K562 (cell line): ENCODE results near the gene MEFV. TPM values are rescaled to one million over a fixed set of nuclear protein-coding genes. Genes with fewer than 3 reads are reported as not detected.

Experiments
- ATAC-seq: fragments of 200-7000 bp; cut with Tn5 transposase; 3 replicates; pipeline ENCODE4 v1.9.1; 2020; ENCODE audit warnings: moderate library complexity
- BruUV-seq: library from RNA; stranded (reverse); fragments of 400-500 nt; replicated peaks from 2 replicates; lab custom pipeline; 2021; lab: Mats Ljungman, UMichigan
- CTCF ChIA-PET: fragments of 300-600 bp; formaldehyde crosslinking; extraction: SDS; loops from one replicate; lab custom pipeline; 2021; ENCODE audit warnings: low intra/inter-chr PET ratio; lab: Yijun Ruan, JAX
- POLR2A ChIA-PET: fragments of 300-600, 350-650 bp; sonication (Branson Sonifier 250); formaldehyde crosslinking; extraction: SDS; loops from one replicate; lab custom pipeline; 2021; ENCODE audit warnings: antibody characterized with exemption, inconsistent platforms; lab: Yijun Ruan, JAX
- DNase-seq, 4 experiments: peaks; one replicate each; pipeline versions ENCODE4 v3.0.0 to v3.0.0-alpha.2; 2011 to 2018; ENCODE audit warnings: low spot score in 3 of 4, mixed read lengths in 3 of 4; ENCODE audit errors: extremely low read depth in 1 of 4
- FAIRE-seq: peaks from 2 replicates; lab custom pipeline; 2011; peaks lifted over from hg19 to GRCh38; lab: Jason Lieb, UNC
- H2AFZ ChIP-seq: 2 replicates; pipeline ENCODE4 v1.6.0; 2011; ENCODE audit warnings: low read depth, low read length, control low read depth, inconsistent platforms
- H3K27ac ChIP-seq: fragments of 200-600 bp; 3 replicates; pipeline ENCODE4 v1.8.0; 2011; ENCODE audit warnings: low read depth, mild to moderate bottlenecking, control low read depth, inconsistent platforms, low read length, moderate library complexity, mixed read lengths; ENCODE audit errors: extremely low read depth
- H3K27me3 ChIP-seq, 2 experiments: fragments of 300-600 bp in 1 of 2; 2 replicates in 1 of 2; 3 replicates in 1 of 2; pipeline versions ENCODE4 v1.6.0 to v1.8.0; 2011; ENCODE audit warnings: inconsistent platforms in 2 of 2, low read length in 2 of 2, mild to moderate bottlenecking in 1 of 2, mixed read lengths in 1 of 2, moderate library complexity in 1 of 2; ENCODE audit not compliant: control insufficient read depth in 2 of 2, insufficient read depth in 2 of 2
- H3K36me3 ChIP-seq: fragments of 300-600 bp; 3 replicates; pipeline ENCODE4 v1.8.0; 2011; ENCODE audit warnings: mild to moderate bottlenecking, low read length, inconsistent platforms; ENCODE audit not compliant: control insufficient read depth, insufficient read depth
- H3K4me1 ChIP-seq, 2 experiments: fragments of 200-600 bp in 1 of 2; replicated peaks in 1 of 2; 2 replicates in 1 of 2; 3 replicates in 1 of 2; pipeline versions ENCODE4 v1.5.1 to v1.8.0; 2011; ENCODE audit warnings: inconsistent platforms in 2 of 2, low read length in 2 of 2, mild to moderate bottlenecking in 1 of 2, mixed read lengths in 1 of 2, moderate library complexity in 1 of 2; ENCODE audit not compliant: control insufficient read depth in 2 of 2, insufficient read depth in 2 of 2
- H3K4me2 ChIP-seq: 2 replicates; pipeline ENCODE4 v1.6.1; 2011; ENCODE audit warnings: low read length, control low read depth, inconsistent platforms, mixed read lengths; ENCODE audit not compliant: insufficient read depth
- H3K4me3 ChIP-seq: fragments of 200-600 bp; sonication (generic), shearing (Covaris generic); 2 replicates; pipeline ENCODE4 v1.5.1; 2016; ENCODE audit warnings: control low read depth, inconsistent platforms
- H3K79me2 ChIP-seq: fragments of 200-600 bp; 3 replicates; pipeline ENCODE4 v1.8.0; 2011; ENCODE audit warnings: low read length, inconsistent platforms; ENCODE audit not compliant: control insufficient read depth, insufficient read depth
- H3K9ac ChIP-seq, 2 experiments: 2 replicates each; pipeline versions ENCODE4 v1.6.0 to v1.6.1; 2011; ENCODE audit warnings: low read depth in 2 of 2, low read length in 2 of 2, control low read depth in 1 of 2, inconsistent platforms in 1 of 2, mild to moderate bottlenecking in 1 of 2, mixed read lengths in 1 of 2; ENCODE audit not compliant: insufficient read depth in 1 of 2
- H3K9me1 ChIP-seq: one replicate; pipeline ENCODE4 v1.6.0; 2011; ENCODE audit warnings: inconsistent platforms, mild to moderate bottlenecking, low read length, moderate library complexity; ENCODE audit not compliant: control insufficient read depth, insufficient read depth
- H3K9me3 ChIP-seq: replicated peaks from 2 replicates; pipeline ENCODE4 v1.5.1; 2011; ENCODE audit warnings: low read depth, low read length, inconsistent platforms; ENCODE audit not compliant: control insufficient read depth, insufficient read depth
- H4K20me1 ChIP-seq: replicated peaks from 2 replicates; pipeline ENCODE4 v1.6.1; 2011; ENCODE audit warnings: low read length, inconsistent platforms, mixed read lengths; ENCODE audit not compliant: control insufficient read depth, insufficient read depth
- CHD4 ChIP-seq: fragments of 200-600 bp; sonication (generic); IDR thresholded peaks from 3 replicates; pipeline ENCODE4 v1.6.1; 2012; ENCODE audit warnings: low read depth, mild to moderate bottlenecking, mixed read lengths, low read length, inconsistent platforms; ENCODE audit not compliant: insufficient read depth, insufficient replicate concordance, poor library complexity, severe bottlenecking
- EGR1 ChIP-seq: fragments of 450-650 bp; conservative IDR thresholded peaks from 2 replicates; pipeline ENCODE4 v1.6.1; 2017; ENCODE audit warnings: mild to moderate bottlenecking
- IRF9 ChIP-seq: fragments of 450-650 bp; IDR thresholded peaks from 2 replicates; pipeline ENCODE4 v1.6.1; 2016; ENCODE audit warnings: missing biosample characterization, missing genetic modification characterization
- JUND ChIP-seq, 2 experiments: IDR thresholded peaks; 2 replicates in 1 of 2; 3 replicates in 1 of 2; pipeline ENCODE4 v1.6.1; 2011; ENCODE audit warnings: borderline replicate concordance in 2 of 2, low read depth in 2 of 2, low read length in 2 of 2, improper control_type of control experiment in 1 of 2, missing biosample characterization in 1 of 2, missing genetic modification characterization in 1 of 2, missing genetic modification reagents in 1 of 2
- NFXL1 ChIP-seq: fragments of 450-650 bp; formaldehyde crosslinking; IDR thresholded peaks from 2 replicates; pipeline ENCODE4 v1.4.0; 2021; ENCODE audit warnings: mild to moderate bottlenecking
- NR1H2 ChIP-seq: sonication (generic); formaldehyde crosslinking; IDR thresholded peaks from 2 replicates; pipeline ENCODE4 v1.4.0; 2020; ENCODE audit warnings: mild to moderate bottlenecking, missing genetic modification reagents
- PCBP1 ChIP-seq: fragments of 200-400 bp; formaldehyde crosslinking; IDR thresholded peaks from 2 replicates; pipeline ENCODE4 v1.6.1; 2018; ENCODE audit warnings: mild to moderate bottlenecking, low read depth, low read length; ENCODE audit not compliant: poor library complexity, severe bottlenecking
- RFX7 ChIP-seq: fragments of 250-450 bp; sonication (Bioruptor Pico); IDR thresholded peaks from 2 replicates; pipeline ENCODE4 v1.5.1; 2021; ENCODE audit warnings: mild to moderate bottlenecking
- SIN3A ChIP-seq, 2 experiments: fragments of 150-350 bp in 1 of 2; IDR thresholded peaks; 2 replicates each; pipeline ENCODE4 v1.6.1; 2011 to 2016; ENCODE audit warnings: borderline replicate concordance in 2 of 2, low read depth in 2 of 2, low read length in 2 of 2, mild to moderate bottlenecking in 2 of 2, moderate library complexity in 2 of 2; ENCODE audit not compliant: control insufficient read depth in 1 of 2
- ZBTB8A ChIP-seq: fragments of 450-650 bp; IDR thresholded peaks from 2 replicates; pipeline ENCODE4 v1.6.1; 2018; ENCODE audit warnings: mild to moderate bottlenecking, moderate library complexity; ENCODE audit not compliant: partially characterized antibody
- ZNF12 ChIP-seq: sonication (generic); formaldehyde crosslinking; IDR thresholded peaks from 2 replicates; pipeline ENCODE4 v1.4.0; 2020; ENCODE audit warnings: mild to moderate bottlenecking, missing genetic modification reagents
- ZNF133 ChIP-seq: fragments of 250-450 bp; sonication (Bioruptor Pico); IDR thresholded peaks from 2 replicates; pipeline ENCODE4 v1.4.0; 2020; ENCODE audit warnings: mild to moderate bottlenecking
- ZNF239 ChIP-seq: fragments of 250-450 bp; sonication (Bioruptor Pico); IDR thresholded peaks from 2 replicates; pipeline ENCODE4 v1.4.0; 2020; ENCODE audit warnings: mild to moderate bottlenecking
- ZNF780A ChIP-seq: fragments of 250-450 bp; sonication (Bioruptor Pico); IDR thresholded peaks from 2 replicates; pipeline ENCODE4 v1.5.0; 2021; ENCODE audit warnings: mild to moderate bottlenecking
- WGBS: fragments of 100-300 bp; shearing (Covaris generic); methylation state at CpG from one replicate; pipeline ENCODE4 v1.1.6; 2016; ENCODE audit warnings: low coverage, mixed read lengths; ENCODE audit not compliant: insufficient coverage; ENCODE audit errors: missing lambda C conversion rate; 5-methylcytosine and 5-hydroxymethylcytosine counted together
- in situ Hi-C: fragments of 300-500 bp; cut with MboI; formaldehyde crosslinking; loops from 4 replicates; pipeline ENCODE4 v1.15.0; 2018; ENCODE audit warnings: inconsistent platforms, mixed read lengths
- intact Hi-C: fragments of 100-400 bp; cut with micrococcal nuclease; formaldehyde crosslinking; loops from 2 replicates; pipeline ENCODE4 v1.14.2; 2022
- polyA plus RNA-seq, 8 experiments: library from polyadenylated mRNA; depleted of rRNA in 4 of 8; stranded (reverse) in 5 of 8; unstranded in 3 of 8; fragments of >200 nt; fragmentation: Nextera tagmentation in 2 of 8; fragmentation: Illumina TruSeq in 1 of 8; extraction: Ambion mirVana in 2 of 8; extraction: Trizol in 1 of 8; gene quantifications; 2 replicates each; pipeline versions ENCODE4 v1.2.1 to v1.2.3, GENCODE V29; 2011 to 2014; ENCODE audit warnings: inconsistent platforms in 1 of 8, missing spikeins in 1 of 8
- total RNA-seq, 7 experiments: library from RNA; depleted of rRNA in 6 of 7; stranded (reverse); fragments of >200 nt in 6 of 7; fragmentation: Illumina TruSeq in 2 of 7; extraction: Trizol in 2 of 7; gene quantifications; 2 replicates each; pipeline versions ENCODE4 v1.2.1 to v1.2.3, GENCODE V29; 2011 to 2021; ENCODE audit warnings: low replicate concordance in 1 of 7

Gene MEFV
- total and polyA plus RNA-seq, 9 of the 15 experiments (the other 6 are each of a cell fraction or from before 2014, with no cell fraction given) = 0.14 TPM; not detected in 8

- FAIRE-seq = no peak
- H3K36me3 ChIP-seq = no peaks in the 10 kb centered on the region
- no peak overlapping the region for H3K27ac ChIP-seq
- no peaks in the 10 kb centered on the region for H3K79me2 ChIP-seq
- no peak for ATAC-seq
- peaks cover 0 to 8% of the 10 kb centered on the region in 2 experiments; a peak in 2 of 5 replicates for H3K4me1 ChIP-seq
- no peaks in the 10 kb centered on the region for H3K9me1 ChIP-seq
- 3% methylated on average over 9 of the region's 9 CpGs for WGBS
- H3K27me3 ChIP-seq = peaks cover 25 to 48% of the 10 kb centered on the region in 2 experiments
- H3K9me3 ChIP-seq = no peaks in the 10 kb centered on the region
- CTCF ChIA-PET = no interaction called here
- no peak overlapping the region for H3K4me3 ChIP-seq
- no peaks in the 10 kb centered on the region for H4K20me1 ChIP-seq
- in situ Hi-C loops = no loop called here
- intact Hi-C loops = no loop called here
- no peak overlapping the region for H3K9ac ChIP-seq
- POLR2A ChIA-PET = interaction anchor here (0.8 to 1.6 kb wide), 3 partner anchors 7 to 26 kb away, joined by 3 to 4 read pairs (median 3); no protein-coding TSS in a partner anchor
- TF ChIP-seq ZNF780A (CRISPR knock-in tag) = no peak
- TF ChIP-seq, all 486 proteins: peak for 0
- no TSS peak for BruUV-seq
- Histone ChIP-seq H3K4me2 (no peak overlapping the region), H2AFZ (no peak overlapping the region)
- DNase-seq = no peak
These were observed 533 bp upstream of the MEFV start for GRCh38 chr16:3256866-3257465.

GRCh38 chr16:3254309-3254708 is 2.1 kb downstream of the MEFV start:
- 24% methylated on average over 31 of the region's 35 CpGs for WGBS
- H3K79me2 ChIP-seq = no peaks in the 10 kb centered on the region
- POLR2A ChIA-PET = interaction anchor here (0.6 to 2.1 kb wide), 2 partner anchors 9 to 109 kb away, joined by 3 to 12 read pairs; no protein-coding TSS in a partner anchor
- no peak overlapping the region for H2AFZ ChIP-seq
- H3K9me1 ChIP-seq = no peaks in the 10 kb centered on the region
- H3K4me2 ChIP-seq = no peak overlapping the region
- ATAC-seq (no peak), FAIRE-seq (no peak), DNase-seq (no peak)
- no peak overlapping the region for H3K4me3 ChIP-seq
- no peak overlapping the region for H3K9ac ChIP-seq
- H3K4me1 ChIP-seq = peaks cover 0 to 11% of the 10 kb centered on the region in 2 experiments; a peak in 2 of 5 replicates
- no peaks in the 10 kb centered on the region for H3K36me3 ChIP-seq
- H3K27me3 ChIP-seq = peaks cover 28 to 68% of the 10 kb centered on the region in 2 experiments
- H3K27ac ChIP-seq = no peak overlapping the region
- CTCF ChIA-PET = no interaction called here
- BruUV-seq = no TSS peak
- intact Hi-C loops = no loop called here
- H4K20me1 ChIP-seq = no peaks in the 10 kb centered on the region
- in situ Hi-C loops = no loop called here
- no peaks in the 10 kb centered on the region for H3K9me3 ChIP-seq
- TF ChIP-seq ZBTB8A = no peak
- TF ChIP-seq NR1H2 (CRISPR knock-in tag) = no peak
- TF ChIP-seq ZNF239 (CRISPR knock-in tag) = no peak
- no peak for TF ChIP-seq CHD4
- no peak for TF ChIP-seq IRF9 (tag)
- no peak for TF ChIP-seq NFXL1
- TF ChIP-seq ZNF133 (CRISPR knock-in tag) = no peak
- TF ChIP-seq JUND (IDR thresholded peaks at IDR 0.05; ENCODE audit: borderline replicate concordance, low read depth, low read length) = no peak
- TF ChIP-seq JUND (tag; IDR thresholded peaks at IDR 0.05; ENCODE audit: borderline replicate concordance, low read depth, low read length) = no peak
- no peak for TF ChIP-seq SIN3A (IDR thresholded peaks at IDR 0.05; ENCODE audit: borderline replicate concordance in 2 of 2, control insufficient read depth in 1 of 2, low read depth in 2 of 2, low read length in 2 of 2)
- no peak for TF ChIP-seq RFX7 (CRISPR knock-in tag)
- no peak for TF ChIP-seq PCBP1
- TF ChIP-seq ZNF12 (CRISPR knock-in tag) = no peak
- no peak for TF ChIP-seq EGR1
